Measurements from ENCODE around the gene SAP130. TPM values are rescaled to one million over a fixed set of nuclear protein-coding genes. Genes with fewer than 3 reads are reported as not detected.

Gene SAP130
- total RNA-seq, 1 donor from 2014 or later, result 1.6 TPM

DNA sequence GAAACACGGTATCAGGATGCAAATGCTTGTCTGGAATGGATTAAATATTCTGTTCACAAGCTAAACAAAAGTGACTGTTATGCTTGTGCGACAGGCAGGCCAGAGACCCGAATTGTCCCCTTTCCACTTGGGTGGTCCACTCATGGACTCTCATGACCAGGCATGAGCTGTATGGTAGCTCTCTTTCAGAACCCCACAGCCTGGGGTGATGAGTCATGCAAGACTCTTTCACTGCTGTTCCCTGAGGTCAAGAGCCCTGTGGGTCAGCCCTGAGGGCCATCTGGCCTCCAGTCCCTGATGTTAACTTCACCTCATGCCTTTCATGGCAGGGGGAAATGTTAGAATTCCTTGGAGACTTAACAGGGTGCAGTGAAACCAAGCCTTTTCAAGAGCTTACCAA, 13.7 kb upstream of the SAP130 start:
- Histone ChIP-seq H3K27me3 (ENCODE audit: control insufficient read depth, insufficient read depth, low read length) (no peaks in the 10 kb centered on the region), H3K36me3 (ENCODE audit: control insufficient read depth, insufficient read depth, low read length) (no peaks in the 10 kb centered on the region), H3K4me3 (ENCODE audit: low read depth, low read length) (no peak overlapping the region)
- no peak for DNase-seq (ENCODE audit: low read depth)
- TF ChIP-seq, protein P1, sequence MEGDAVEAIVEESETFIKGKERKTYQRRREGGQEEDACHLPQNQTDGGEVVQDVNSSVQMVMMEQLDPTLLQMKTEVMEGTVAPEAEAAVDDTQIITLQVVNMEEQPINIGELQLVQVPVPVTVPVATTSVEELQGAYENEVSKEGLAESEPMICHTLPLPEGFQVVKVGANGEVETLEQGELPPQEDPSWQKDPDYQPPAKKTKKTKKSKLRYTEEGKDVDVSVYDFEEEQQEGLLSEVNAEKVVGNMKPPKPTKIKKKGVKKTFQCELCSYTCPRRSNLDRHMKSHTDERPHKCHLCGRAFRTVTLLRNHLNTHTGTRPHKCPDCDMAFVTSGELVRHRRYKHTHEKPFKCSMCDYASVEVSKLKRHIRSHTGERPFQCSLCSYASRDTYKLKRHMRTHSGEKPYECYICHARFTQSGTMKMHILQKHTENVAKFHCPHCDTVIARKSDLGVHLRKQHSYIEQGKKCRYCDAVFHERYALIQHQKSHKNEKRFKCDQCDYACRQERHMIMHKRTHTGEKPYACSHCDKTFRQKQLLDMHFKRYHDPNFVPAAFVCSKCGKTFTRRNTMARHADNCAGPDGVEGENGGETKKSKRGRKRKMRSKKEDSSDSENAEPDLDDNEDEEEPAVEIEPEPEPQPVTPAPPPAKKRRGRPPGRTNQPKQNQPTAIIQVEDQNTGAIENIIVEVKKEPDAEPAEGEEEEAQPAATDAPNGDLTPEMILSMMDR (IDR thresholded peaks at IDR 0.05; ENCODE audit: insufficient read depth, low read length, severe bottlenecking), result no peak
- FAIRE-seq, result no peak

DNA sequence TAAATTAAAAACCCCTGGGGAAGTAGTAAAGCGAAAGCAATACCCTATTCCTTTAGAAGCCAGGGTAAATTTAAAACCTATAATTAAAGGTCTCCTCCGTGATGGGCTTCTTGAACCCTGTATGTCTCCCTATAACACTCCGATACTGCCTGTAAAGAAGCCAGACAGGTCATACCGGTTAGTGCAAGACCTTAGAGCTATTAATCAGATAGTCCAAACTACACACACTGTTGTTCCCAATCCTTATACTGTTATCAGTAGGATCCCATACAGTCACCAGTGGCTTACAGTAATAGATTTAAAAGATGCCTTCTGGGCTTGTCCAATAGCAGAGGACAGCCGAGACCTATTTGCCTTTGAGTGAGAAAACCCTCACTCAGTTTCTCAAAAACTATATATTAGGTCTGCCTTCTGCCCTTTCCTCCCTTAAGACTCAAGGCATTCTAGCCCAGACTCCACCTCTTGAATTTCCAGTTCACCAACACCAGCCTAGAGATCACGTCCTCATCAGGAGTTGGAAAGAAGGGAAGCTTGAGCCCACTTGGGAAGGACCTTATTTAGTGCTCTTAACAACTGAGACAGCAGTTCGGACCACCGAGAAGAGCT, 12.4 kb upstream of the SAP130 start:
- H3K36me3 ChIP-seq (ENCODE audit: control insufficient read depth, insufficient read depth, low read length), result no peaks in the 10 kb centered on the region
- FAIRE-seq (no peak), DNase-seq (ENCODE audit: low read depth) (no peak)
- no peak overlapping the region for H3K4me3 ChIP-seq (ENCODE audit: low read depth, low read length)
- H3K27me3 ChIP-seq (ENCODE audit: control insufficient read depth, insufficient read depth, low read length), result no peaks in the 10 kb centered on the region
- TF ChIP-seq, protein P1 (IDR thresholded peaks at IDR 0.05; ENCODE audit: insufficient read depth, low read length, severe bottlenecking), result no peak

DNA sequence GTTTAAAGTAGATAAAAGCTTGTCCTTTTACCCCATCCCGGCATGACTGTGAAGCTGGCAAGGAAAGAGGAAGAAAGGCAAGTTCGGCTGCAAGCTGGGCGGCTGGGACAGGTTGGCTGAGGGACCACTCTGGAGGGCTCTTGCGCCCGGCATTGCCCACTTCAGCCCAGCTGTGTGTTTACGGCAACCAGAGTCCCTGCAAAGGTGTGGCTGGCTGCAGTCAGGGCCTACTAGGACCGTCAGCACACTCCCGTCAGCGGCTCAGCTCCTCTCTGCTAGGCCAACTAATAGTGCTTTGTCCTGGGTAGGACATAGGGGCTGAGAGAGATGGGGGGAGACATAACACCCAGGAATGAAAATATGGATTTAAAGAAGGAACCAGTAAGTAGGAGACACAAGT, 11.7 kb upstream of the SAP130 start:
- TF ChIP-seq, protein P1 (IDR thresholded peaks at IDR 0.05; ENCODE audit: insufficient read depth, low read length, severe bottlenecking), result no peak
- Histone ChIP-seq H3K36me3 (ENCODE audit: control insufficient read depth, insufficient read depth, low read length) (no peaks in the 10 kb centered on the region), H3K27me3 (ENCODE audit: control insufficient read depth, insufficient read depth, low read length) (no peaks in the 10 kb centered on the region), H3K4me3 (ENCODE audit: low read depth, low read length) (no peak overlapping the region)
- DNase-seq (ENCODE audit: low read depth), result no peak
- FAIRE-seq, result no peak

DNA sequence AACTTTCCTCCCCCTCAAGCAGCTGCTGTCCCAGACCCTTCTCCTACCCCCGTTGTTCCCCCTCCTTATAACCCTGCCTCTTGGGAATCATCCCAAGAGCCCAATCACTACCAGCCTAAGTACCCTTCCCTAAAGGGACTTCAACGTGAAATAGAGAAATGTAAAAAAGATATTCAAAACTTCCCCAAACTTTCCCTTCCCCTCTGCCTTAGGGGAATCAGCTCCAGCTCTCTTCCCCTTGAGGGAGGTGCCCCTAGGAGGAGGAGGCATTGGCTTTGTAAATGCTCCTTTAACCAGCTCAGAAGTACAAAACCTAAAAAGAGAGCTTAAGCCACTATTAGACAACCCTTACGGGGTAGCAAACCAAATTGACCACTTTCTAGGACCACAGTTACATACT, 10.6 kb upstream of the SAP130 start:
- TF ChIP-seq, protein P1 (IDR thresholded peaks at IDR 0.05; ENCODE audit: insufficient read depth, low read length, severe bottlenecking), result no peak
- no peaks in the 10 kb centered on the region for H3K36me3 ChIP-seq (ENCODE audit: control insufficient read depth, insufficient read depth, low read length)
- no peak for DNase-seq (ENCODE audit: low read depth)
- H3K27me3 ChIP-seq (ENCODE audit: control insufficient read depth, insufficient read depth, low read length), result no peaks in the 10 kb centered on the region
- peak; percentile 40 for FAIRE-seq
- no peak overlapping the region for H3K4me3 ChIP-seq (ENCODE audit: low read depth, low read length)

DNA sequence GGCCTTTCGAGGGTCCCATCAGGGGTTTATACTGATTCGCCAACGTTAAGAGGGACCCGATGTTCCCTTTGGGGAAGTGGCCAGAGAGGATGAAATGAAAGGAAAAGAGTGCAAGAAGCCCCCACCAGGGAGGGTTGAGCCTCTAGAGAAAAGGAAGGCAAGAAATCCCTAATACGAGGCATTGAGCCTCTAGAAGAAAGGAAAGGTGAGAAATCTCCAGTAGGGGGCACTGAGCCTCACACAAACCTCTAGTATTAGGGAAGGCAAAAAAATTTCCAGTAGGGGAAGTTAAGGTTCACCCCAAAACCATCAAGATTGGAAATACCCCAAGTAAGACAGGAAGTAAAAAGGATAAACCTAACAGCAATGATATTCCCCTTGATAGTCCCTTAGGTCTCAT, 9.8 kb upstream of the SAP130 start:
- DNase-seq (ENCODE audit: low read depth) (no peak), FAIRE-seq (no peak)
- no peak overlapping the region for H3K4me3 ChIP-seq (ENCODE audit: low read depth, low read length)
- H3K36me3 ChIP-seq (ENCODE audit: control insufficient read depth, insufficient read depth, low read length), result no peaks in the 10 kb centered on the region
- no peaks in the 10 kb centered on the region for H3K27me3 ChIP-seq (ENCODE audit: control insufficient read depth, insufficient read depth, low read length)
- TF ChIP-seq, protein P1 (IDR thresholded peaks at IDR 0.05; ENCODE audit: insufficient read depth, low read length, severe bottlenecking), result no peak

Data from bronchial epithelial cell (primary cell).